ENCODE measurements around the gene TMEM221.

GRCh38 chr19:17393914-17394313 lies 54.6 kb downstream of the TMEM221 start, which contains the start of gene CCDC194:
- TF ChIP-seq POLR2AphosphoS5 (IDR thresholded peaks at IDR 0.05; ENCODE audit: insufficient read depth, low read depth, low read length) (peak; percentile 10), POLR2A (IDR thresholded peaks at IDR 0.05; ENCODE audit: low read depth, low read length) (no peak)

Measured in endothelial cell of umbilical vein (primary cell).